HEK293 (cell line): ENCODE results near the gene FAM227B.

Experiments
- CTCF ChIA-PET: fragments of 350-600 bp; formaldehyde crosslinking; extraction: SDS; loops from one replicate; lab custom pipeline; 2021; ENCODE audit warnings: antibody characterized with exemption; lab: Yijun Ruan, JAX
- POLR2A ChIA-PET: fragments of 300-600 bp; formaldehyde crosslinking; extraction: SDS; loops from one replicate; lab custom pipeline; 2020; ENCODE audit warnings: antibody characterized with exemption, inconsistent platforms; lab: Yijun Ruan, JAX
- H3K27ac ChIP-seq: fragments of 200-500 bp; sonication (Bioruptor generic); 2 replicates; pipeline ENCODE4 v1.5.1; 2014; ENCODE audit warnings: low read depth, low read length, control low read depth, inconsistent platforms; ENCODE audit errors: extremely low read depth
- H3K36me3 ChIP-seq, 2 experiments: fragments of 200-500 bp in 1 of 2; sonication (Bioruptor generic) in 1 of 2; 1 replicate in 1 of 2; 2 replicates in 1 of 2; pipeline ENCODE4 v1.5.1; 2014 to 2017; ENCODE audit warnings: inconsistent platforms in 2 of 2, low read length in 2 of 2; ENCODE audit not compliant: control insufficient read depth in 2 of 2, insufficient read depth in 1 of 2
- H3K4me1 ChIP-seq: fragments of 200-500 bp; sonication (Bioruptor generic); 2 replicates; pipeline ENCODE4 v1.5.1; 2014; ENCODE audit warnings: mild to moderate bottlenecking, low read length, inconsistent platforms; ENCODE audit not compliant: control insufficient read depth, insufficient read depth
- H3K4me3 ChIP-seq: 2 replicates; pipeline ENCODE4 v1.5.1; 2011; ENCODE audit warnings: low read depth, mild to moderate bottlenecking, control low read depth, low read length, moderate library complexity
- H3K9me3 ChIP-seq: fragments of 200-500 bp; sonication (Bioruptor generic); 2 replicates; pipeline ENCODE4 v1.5.1; 2014; ENCODE audit warnings: low read depth, low read length, inconsistent platforms; ENCODE audit not compliant: control insufficient read depth, insufficient read depth
- BCL6B ChIP-seq: fragments of 450-650 bp; formaldehyde crosslinking; IDR thresholded peaks from 2 replicates; pipeline ENCODE4 v1.5.1; 2017; ENCODE audit warnings: missing biosample characterization, missing genetic modification characterization
- HOXA7 ChIP-seq: sonication (generic); formaldehyde crosslinking; IDR thresholded peaks from 2 replicates; pipeline ENCODE4 v1.8.1; 2022; ENCODE audit warnings: missing genetic modification reagents, borderline replicate concordance
- KLF17 ChIP-seq: fragments of 450-650 bp; formaldehyde crosslinking; IDR thresholded peaks from 2 replicates; pipeline ENCODE4 v1.5.1; 2016; ENCODE audit warnings: missing biosample characterization, missing genetic modification characterization
- ZFP69B ChIP-seq: fragments of 450-650 bp; formaldehyde crosslinking; IDR thresholded peaks from 2 replicates; pipeline ENCODE4 v1.5.1; 2016; ENCODE audit warnings: missing biosample characterization, missing genetic modification characterization
- ZNF148 ChIP-seq: fragments of 450-650 bp; formaldehyde crosslinking; IDR thresholded peaks from 2 replicates; pipeline ENCODE4 v1.5.0; 2017; ENCODE audit warnings: missing biosample characterization, missing genetic modification characterization, borderline replicate concordance
- ZNF19 ChIP-seq: fragments of 450-650 bp; formaldehyde crosslinking; IDR thresholded peaks from 2 replicates; pipeline ENCODE4; 2016; ENCODE audit warnings: missing biosample characterization, missing genetic modification characterization, low read depth
- ZNF2 ChIP-seq: fragments of 450-650 bp; formaldehyde crosslinking; IDR thresholded peaks from 2 replicates; pipeline ENCODE4 v1.5.1; 2016; ENCODE audit warnings: missing biosample characterization, missing genetic modification characterization
- ZNF221 ChIP-seq: fragments of 450-650 bp; formaldehyde crosslinking; IDR thresholded peaks from 2 replicates; pipeline ENCODE4 v1.5.1; 2017; ENCODE audit warnings: missing biosample characterization, missing genetic modification characterization, borderline replicate concordance
- ZNF416 ChIP-seq: fragments of 450-650 bp; formaldehyde crosslinking; IDR thresholded peaks from 2 replicates; pipeline ENCODE4 v1.5.1; 2016; ENCODE audit warnings: missing biosample characterization, missing genetic modification characterization
- ZNF488 ChIP-seq: fragments of 450-650 bp; formaldehyde crosslinking; IDR thresholded peaks from 2 replicates; pipeline ENCODE4 v1.5.1; 2016; ENCODE audit warnings: missing biosample characterization, missing genetic modification characterization
- ZNF529 ChIP-seq: fragments of 450-650 bp; formaldehyde crosslinking; IDR thresholded peaks from 2 replicates; pipeline ENCODE4 v1.5.1; 2017; ENCODE audit warnings: missing genetic modification characterization, missing biosample characterization; ENCODE audit not compliant: insufficient replicate concordance
- ZNF544 ChIP-seq: fragments of 450-650 bp; formaldehyde crosslinking; IDR thresholded peaks from 2 replicates; pipeline ENCODE4 v1.5.0; 2017; ENCODE audit warnings: missing biosample characterization, missing genetic modification characterization
- ZNF549 ChIP-seq: fragments of 450-650 bp; IDR thresholded peaks from 2 replicates; pipeline ENCODE4 v1.5.1; 2018; ENCODE audit warnings: missing biosample characterization, missing genetic modification characterization, mild to moderate bottlenecking, inconsistent platforms, moderate library complexity
- ZNF596 ChIP-seq: fragments of 450-650 bp; IDR thresholded peaks from 2 replicates; pipeline ENCODE4 v1.5.0; 2018; ENCODE audit warnings: missing biosample characterization, mild to moderate bottlenecking, missing genetic modification characterization, moderate library complexity
- ZNF792 ChIP-seq: fragments of 450-650 bp; formaldehyde crosslinking; IDR thresholded peaks from 2 replicates; pipeline ENCODE4 v1.5.1; 2016; ENCODE audit warnings: missing biosample characterization, missing genetic modification characterization
- ZSCAN23 ChIP-seq: fragments of 450-650 bp; formaldehyde crosslinking; IDR thresholded peaks from 2 replicates; pipeline ENCODE4 v1.5.1; 2016; ENCODE audit warnings: missing biosample characterization, missing genetic modification characterization
- ZSCAN30 ChIP-seq: fragments of 450-650 bp; IDR thresholded peaks from 2 replicates; pipeline ENCODE4 v1.5.1; 2018; ENCODE audit warnings: missing biosample characterization, mild to moderate bottlenecking, missing genetic modification characterization, moderate library complexity
- ZXDB ChIP-seq: fragments of 450-650 bp; formaldehyde crosslinking; IDR thresholded peaks from 2 replicates; pipeline ENCODE4 v1.5.1; 2016; ENCODE audit warnings: missing biosample characterization, missing genetic modification characterization
- TF ChIP-seq, protein P1 (sequence below): fragments of 450-650 bp; formaldehyde crosslinking; IDR thresholded peaks from 2 replicates; pipeline ENCODE4 v1.5.1; 2017; ENCODE audit warnings: missing biosample characterization, missing genetic modification characterization
- TF ChIP-seq, protein P2 (sequence below): fragments of 450-650 bp; formaldehyde crosslinking; IDR thresholded peaks from 2 replicates; pipeline ENCODE4 v1.5.1; 2017; ENCODE audit warnings: missing biosample characterization, missing genetic modification characterization

FAM227B gene

GRCh38 chr15:49430046-49430445 lies 190.6 kb downstream of the FAM227B start:
- Histone ChIP-seq H3K36me3 (no peaks in the 10 kb centered on the region), H3K4me3 (no peak overlapping the region), H3K4me1 (no peaks in the 10 kb centered on the region), H3K27ac (no peak overlapping the region), H3K9me3 (no peaks in the 10 kb centered on the region)
- ChIA-PET POLR2A (no interaction called here), CTCF (no interaction called here)
- TF ChIP-seq ZNF488 (tag by site-specific recombination), result no peak
- no peak for TF ChIP-seq ZNF549 (tag by site-specific recombination)
- TF ChIP-seq ZXDB (tag by site-specific recombination), result no peak
- no peak for TF ChIP-seq HOXA7 (CRISPR knock-in tag)
- TF ChIP-seq ZNF2, result no peak
- no peak for TF ChIP-seq ZSCAN30 (tag by site-specific recombination)
- TF ChIP-seq ZNF221 (tag by site-specific recombination), result no peak
- TF ChIP-seq, protein P1, sequence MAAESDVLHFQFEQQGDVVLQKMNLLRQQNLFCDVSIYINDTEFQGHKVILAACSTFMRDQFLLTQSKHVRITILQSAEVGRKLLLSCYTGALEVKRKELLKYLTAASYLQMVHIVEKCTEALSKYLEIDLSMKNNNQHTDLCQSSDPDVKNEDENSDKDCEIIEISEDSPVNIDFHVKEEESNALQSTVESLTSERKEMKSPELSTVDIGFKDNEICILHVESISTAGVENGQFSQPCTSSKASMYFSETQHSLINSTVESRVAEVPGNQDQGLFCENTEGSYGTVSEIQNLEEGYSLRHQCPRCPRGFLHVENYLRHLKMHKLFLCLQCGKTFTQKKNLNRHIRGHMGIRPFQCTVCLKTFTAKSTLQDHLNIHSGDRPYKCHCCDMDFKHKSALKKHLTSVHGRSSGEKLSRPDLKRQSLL (tag by site-specific recombination), result no peak
- TF ChIP-seq ZFP69B (tag by site-specific recombination), result no peak
- TF ChIP-seq ZNF148 (tag by site-specific recombination), result no peak
- no peak for TF ChIP-seq ZNF792 (tag by site-specific recombination)
- no peak for TF ChIP-seq ZNF544 (tag by site-specific recombination)

DNA sequence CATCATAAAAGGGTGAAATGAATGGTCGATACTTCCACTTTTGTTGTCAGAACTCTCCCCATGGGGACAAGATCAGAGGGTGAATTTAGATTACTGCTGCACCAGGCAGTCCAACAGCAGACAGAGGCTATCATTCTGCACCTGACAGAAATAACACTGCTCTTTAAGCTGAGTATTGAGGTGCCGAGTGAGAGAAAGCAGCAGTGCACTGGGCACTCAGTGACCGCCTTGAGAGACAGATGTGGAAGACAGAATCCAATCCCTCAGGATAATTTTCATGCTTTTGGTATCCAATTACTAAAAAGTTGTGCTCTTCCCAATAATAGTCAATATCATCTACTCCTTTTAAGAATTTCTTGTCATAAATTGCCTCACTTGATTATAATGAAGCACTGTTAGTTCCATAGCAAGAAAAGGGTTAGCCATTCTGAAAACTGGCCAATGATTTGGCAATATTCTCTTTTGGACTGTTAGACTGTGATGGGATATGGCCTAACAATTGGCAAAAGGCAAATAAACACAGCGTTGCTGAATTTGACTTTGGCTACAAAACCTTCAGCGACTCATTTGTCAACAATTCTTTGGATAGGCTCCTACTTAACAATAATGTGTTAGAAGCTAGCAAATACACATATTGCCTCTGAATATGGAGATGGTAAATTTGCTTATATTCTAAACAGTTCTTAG lies 192.1 kb downstream of the FAM227B start:
- Histone ChIP-seq H3K4me1 (no peaks in the 10 kb centered on the region), H3K4me3 (no peak overlapping the region), H3K27ac (no peak overlapping the region), H3K9me3 (no peaks in the 10 kb centered on the region), H3K36me3 (no peaks in the 10 kb centered on the region)
- CTCF ChIA-PET, result no interaction called here
- TF ChIP-seq, protein P2, sequence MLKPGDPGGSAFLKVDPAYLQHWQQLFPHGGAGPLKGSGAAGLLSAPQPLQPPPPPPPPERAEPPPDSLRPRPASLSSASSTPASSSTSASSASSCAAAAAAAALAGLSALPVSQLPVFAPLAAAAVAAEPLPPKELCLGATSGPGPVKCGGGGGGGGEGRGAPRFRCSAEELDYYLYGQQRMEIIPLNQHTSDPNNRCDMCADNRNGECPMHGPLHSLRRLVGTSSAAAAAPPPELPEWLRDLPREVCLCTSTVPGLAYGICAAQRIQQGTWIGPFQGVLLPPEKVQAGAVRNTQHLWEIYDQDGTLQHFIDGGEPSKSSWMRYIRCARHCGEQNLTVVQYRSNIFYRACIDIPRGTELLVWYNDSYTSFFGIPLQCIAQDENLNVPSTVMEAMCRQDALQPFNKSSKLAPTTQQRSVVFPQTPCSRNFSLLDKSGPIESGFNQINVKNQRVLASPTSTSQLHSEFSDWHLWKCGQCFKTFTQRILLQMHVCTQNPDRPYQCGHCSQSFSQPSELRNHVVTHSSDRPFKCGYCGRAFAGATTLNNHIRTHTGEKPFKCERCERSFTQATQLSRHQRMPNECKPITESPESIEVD (tag by site-specific recombination), result no peak
- no peak for TF ChIP-seq ZNF529 (tag by site-specific recombination)
- POLR2A ChIA-PET, result no interaction called here

DNA sequence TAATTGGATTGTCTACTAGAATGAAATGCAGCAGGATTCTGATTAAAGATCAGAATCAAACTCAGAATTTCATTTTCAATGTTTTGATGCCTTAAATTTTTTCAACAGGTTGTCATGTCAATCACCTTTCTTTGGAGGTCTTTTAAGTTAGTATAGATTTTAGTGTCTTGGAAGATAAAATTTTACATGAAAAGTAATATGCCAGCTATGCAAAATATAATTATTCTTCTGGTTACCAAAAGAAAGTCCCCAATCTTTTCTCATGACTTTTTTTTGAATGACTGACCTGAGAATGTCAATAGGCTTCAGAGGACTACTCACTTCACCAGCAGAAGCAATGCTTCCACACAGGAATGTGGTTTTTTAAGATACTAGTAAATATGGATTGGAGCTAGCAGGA lies 193.2 kb downstream of the FAM227B start:
- TF ChIP-seq ZNF19 (tag by site-specific recombination) (no peak), ZNF416 (tag by site-specific recombination) (no peak), ZNF596 (tag by site-specific recombination) (no peak), ZNF148 (tag by site-specific recombination) (no peak), ZSCAN23 (tag by site-specific recombination) (no peak), BCL6B (tag by site-specific recombination) (no peak), KLF17 (tag by site-specific recombination) (no peak)
- H3K9me3 ChIP-seq, result no peaks in the 10 kb centered on the region
- H3K4me3 ChIP-seq, result no peak overlapping the region
- CTCF ChIA-PET, result no interaction called here
- no peak overlapping the region for H3K27ac ChIP-seq
- H3K4me1 ChIP-seq, result no peaks in the 10 kb centered on the region
- POLR2A ChIA-PET, result no interaction called here
- no peaks in the 10 kb centered on the region for H3K36me3 ChIP-seq
